ENCODE results near the gene MYL9. TPM values are rescaled to one million over a fixed set of nuclear protein-coding genes. Genes with fewer than 3 reads are reported as not detected.
A peak's percentile ranks its signal among the peaks of the same experiment; 100 is the strongest.

Gene MYL9
- polyA plus RNA-seq, 1 of the 3 experiments (the other 2 are of a cell fraction): not detected

DNA sequence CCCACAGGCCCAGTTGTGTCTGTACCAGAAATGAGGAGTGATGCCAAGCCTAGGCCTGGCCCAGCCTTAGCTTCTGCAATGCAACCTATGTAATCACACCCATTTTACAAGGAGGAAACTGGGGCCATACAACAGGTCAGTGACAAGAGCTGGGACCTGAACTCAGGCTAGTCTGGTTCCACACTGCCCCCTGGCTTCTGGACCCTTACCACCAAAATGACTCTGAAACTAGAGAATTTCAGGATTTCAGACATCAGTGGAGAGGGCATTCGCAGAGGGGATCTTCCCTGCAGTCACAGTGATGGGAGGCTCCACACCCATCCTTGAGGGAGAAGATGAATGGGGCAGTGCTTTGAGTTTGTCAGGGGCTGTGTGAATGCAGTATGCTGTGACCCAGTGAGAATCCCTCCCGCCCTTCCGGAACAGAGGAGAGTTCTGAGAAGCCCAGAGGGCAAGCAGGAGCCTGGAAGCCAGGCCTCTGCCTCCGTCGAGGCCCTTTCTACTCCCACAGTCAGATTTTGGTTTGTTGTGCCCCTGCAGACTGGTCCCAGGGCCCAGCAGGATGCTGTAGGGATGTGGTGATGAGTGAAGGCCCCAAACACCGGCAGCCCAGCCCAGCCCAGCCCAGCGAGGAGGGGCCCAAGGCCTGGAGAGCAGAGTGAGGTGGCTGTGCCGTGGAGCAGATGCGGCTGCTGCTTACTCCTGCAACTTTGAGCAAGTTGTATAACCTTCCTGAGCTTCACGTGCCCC lies 48.1 kb upstream of the MYL9 start:
- 0 out of 2 replicates have a peak overlapping the region, but pooled peaks have one; percentile 10 for H3K4me2 ChIP-seq
- no peaks in the 10 kb centered on the region for H3K9me2 ChIP-seq
- WGBS (ENCODE audit: low lambda C conversion rate): 85% methylated on average over 4 of the region's 10 CpGs
- no peaks in the 10 kb centered on the region for H3F3A ChIP-seq (replicated peaks; ENCODE audit: insufficient read depth)
- ChIA-PET POLR2A (no interaction called here), CTCF (interaction anchor here (0.7 to 1.3 kb wide), 3 partner anchors 54 to 291 kb away, joined by 3 read pairs; no protein-coding TSS in a partner anchor)
- no peaks in the 10 kb centered on the region for H3K27me3 ChIP-seq (ENCODE audit: insufficient read depth)
- no peak overlapping the region for H3K9ac ChIP-seq
- peaks cover 96% of the 10 kb centered on the region for H4K20me1 ChIP-seq (ENCODE audit: insufficient read depth)
- no peaks in the 10 kb centered on the region for H3K9me3 ChIP-seq
- H2AFZ ChIP-seq (ENCODE audit: low read depth): no peak overlapping the region
- peaks cover 18 to 22% of the 10 kb centered on the region in 2 experiments for H3K36me3 ChIP-seq (replicated peaks in 1 of 2; ENCODE audit: control insufficient read depth in 1 of 2, insufficient read depth in 2 of 2, low read length in 1 of 2)
- peak; percentile 54 for DNase-seq
- H3K79me2 ChIP-seq (ENCODE audit: insufficient read depth): peaks cover 100% of the 10 kb centered on the region
- H3K4me1 ChIP-seq (ENCODE audit: control insufficient read depth in 1 of 2, insufficient read depth in 2 of 2, low read depth in 1 of 2, low read length in 1 of 2): peaks cover 8 to 26% of the 10 kb centered on the region in 2 experiments; a peak in 3 of 4 replicates
- no peak overlapping the region for H3K4me3 ChIP-seq (ENCODE audit: low read depth in 2 of 2, low read length in 1 of 2)
- TF ChIP-seq TCF12 (IDR thresholded peaks at IDR 0.05) (no peak), SMC3 (IDR thresholded peaks at IDR 0.05; ENCODE audit: low read depth, low read length) (peak; percentile 36; the same call in 1 of the 2 replicates), RAD21 (IDR thresholded peaks at IDR 0.05; ENCODE audit: low read length) (peak; percentile 62)
- TF ChIP-seq, protein P1, sequence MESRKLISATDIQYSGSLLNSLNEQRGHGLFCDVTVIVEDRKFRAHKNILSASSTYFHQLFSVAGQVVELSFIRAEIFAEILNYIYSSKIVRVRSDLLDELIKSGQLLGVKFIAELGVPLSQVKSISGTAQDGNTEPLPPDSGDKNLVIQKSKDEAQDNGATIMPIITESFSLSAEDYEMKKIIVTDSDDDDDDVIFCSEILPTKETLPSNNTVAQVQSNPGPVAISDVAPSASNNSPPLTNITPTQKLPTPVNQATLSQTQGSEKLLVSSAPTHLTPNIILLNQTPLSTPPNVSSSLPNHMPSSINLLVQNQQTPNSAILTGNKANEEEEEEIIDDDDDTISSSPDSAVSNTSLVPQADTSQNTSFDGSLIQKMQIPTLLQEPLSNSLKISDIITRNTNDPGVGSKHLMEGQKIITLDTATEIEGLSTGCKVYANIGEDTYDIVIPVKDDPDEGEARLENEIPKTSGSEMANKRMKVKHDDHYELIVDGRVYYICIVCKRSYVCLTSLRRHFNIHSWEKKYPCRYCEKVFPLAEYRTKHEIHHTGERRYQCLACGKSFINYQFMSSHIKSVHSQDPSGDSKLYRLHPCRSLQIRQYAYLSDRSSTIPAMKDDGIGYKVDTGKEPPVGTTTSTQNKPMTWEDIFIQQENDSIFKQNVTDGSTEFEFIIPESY (IDR thresholded peaks at IDR 0.05; ENCODE audit: borderline replicate concordance, low read depth): no peak
- TF ChIP-seq, protein P2, sequence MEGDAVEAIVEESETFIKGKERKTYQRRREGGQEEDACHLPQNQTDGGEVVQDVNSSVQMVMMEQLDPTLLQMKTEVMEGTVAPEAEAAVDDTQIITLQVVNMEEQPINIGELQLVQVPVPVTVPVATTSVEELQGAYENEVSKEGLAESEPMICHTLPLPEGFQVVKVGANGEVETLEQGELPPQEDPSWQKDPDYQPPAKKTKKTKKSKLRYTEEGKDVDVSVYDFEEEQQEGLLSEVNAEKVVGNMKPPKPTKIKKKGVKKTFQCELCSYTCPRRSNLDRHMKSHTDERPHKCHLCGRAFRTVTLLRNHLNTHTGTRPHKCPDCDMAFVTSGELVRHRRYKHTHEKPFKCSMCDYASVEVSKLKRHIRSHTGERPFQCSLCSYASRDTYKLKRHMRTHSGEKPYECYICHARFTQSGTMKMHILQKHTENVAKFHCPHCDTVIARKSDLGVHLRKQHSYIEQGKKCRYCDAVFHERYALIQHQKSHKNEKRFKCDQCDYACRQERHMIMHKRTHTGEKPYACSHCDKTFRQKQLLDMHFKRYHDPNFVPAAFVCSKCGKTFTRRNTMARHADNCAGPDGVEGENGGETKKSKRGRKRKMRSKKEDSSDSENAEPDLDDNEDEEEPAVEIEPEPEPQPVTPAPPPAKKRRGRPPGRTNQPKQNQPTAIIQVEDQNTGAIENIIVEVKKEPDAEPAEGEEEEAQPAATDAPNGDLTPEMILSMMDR (IDR thresholded peaks at IDR 0.05): peak; percentile 36; the same call in 1 of the 2 replicates
- H3K27ac ChIP-seq (ENCODE audit: low read depth in 2 of 2, low read length in 1 of 2): peak overlapping the region in 1 of 2 experiments; percentile 2; a peak in 1 of 4 replicates

- WGBS (ENCODE audit: low lambda C conversion rate): 95% methylated on average over 3 of the region's 7 CpGs
- H3K4me1 ChIP-seq (ENCODE audit: control insufficient read depth in 1 of 2, insufficient read depth in 2 of 2, low read depth in 1 of 2, low read length in 1 of 2): peaks cover 13 to 26% of the 10 kb centered on the region in 2 experiments; a peak in 3 of 4 replicates
- no peaks in the 10 kb centered on the region for H3K9me2 ChIP-seq
- H2AFZ ChIP-seq (ENCODE audit: low read depth): no peak overlapping the region
- no peak for TF ChIP-seq FOXM1 (IDR thresholded peaks at IDR 0.05; ENCODE audit: low read depth)
- no peak for TF ChIP-seq TEAD4 (IDR thresholded peaks at IDR 0.05; ENCODE audit: borderline replicate concordance, insufficient read depth)
- no peak for TF ChIP-seq TAF1 (IDR thresholded peaks at IDR 0.05; ENCODE audit: borderline replicate concordance, low read depth, low read length)
- TF ChIP-seq FOSL2 (IDR thresholded peaks at IDR 0.05; ENCODE audit: borderline replicate concordance, low read depth): no peak
- no peak for TF ChIP-seq SMC3 (IDR thresholded peaks at IDR 0.05; ENCODE audit: low read depth, low read length)
- no peak for TF ChIP-seq RAD21 (IDR thresholded peaks at IDR 0.05; ENCODE audit: low read length)
- TF ChIP-seq EP300 (IDR thresholded peaks at IDR 0.05; ENCODE audit: borderline replicate concordance in 1 of 2, low read depth in 1 of 2, low read length in 1 of 2): no peak
- no peak for TF ChIP-seq JUND (IDR thresholded peaks at IDR 0.05)
- CTCF ChIA-PET: interaction anchor here (0.7 to 0.9 kb wide), 3 partner anchors 19 to 291 kb away, joined by 3 read pairs; no protein-coding TSS in a partner anchor
- POLR2A ChIA-PET: no interaction called here
- H3K9ac ChIP-seq: no peak overlapping the region
- peak overlapping the region in 1 of 2 experiments; percentile 26; a peak in 2 of 4 replicates for H3K27ac ChIP-seq (ENCODE audit: low read depth in 2 of 2, low read length in 1 of 2)
- H3K79me2 ChIP-seq (ENCODE audit: insufficient read depth): peaks cover 100% of the 10 kb centered on the region
- DNase-seq: no peak
- no peak overlapping the region for H3K4me3 ChIP-seq (ENCODE audit: low read depth in 2 of 2, low read length in 1 of 2)
- no peaks in the 10 kb centered on the region for H3K9me3 ChIP-seq
- no peaks in the 10 kb centered on the region for H3K27me3 ChIP-seq (ENCODE audit: insufficient read depth)
- peaks cover 22 to 23% of the 10 kb centered on the region in 2 experiments for H3K36me3 ChIP-seq (replicated peaks in 1 of 2; ENCODE audit: control insufficient read depth in 1 of 2, insufficient read depth in 2 of 2, low read length in 1 of 2)
- H3F3A ChIP-seq (replicated peaks; ENCODE audit: insufficient read depth): no peaks in the 10 kb centered on the region
- 0 out of 2 replicates have a peak overlapping the region, but pooled peaks have one; percentile 10 for H3K4me2 ChIP-seq
- H4K20me1 ChIP-seq (ENCODE audit: insufficient read depth): peaks cover 91% of the 10 kb centered on the region
These were observed 47.6 kb upstream of the MYL9 start for GRCh38 chr20:36493801-36494114.

All from SK-N-SH (cell line).